DOHH2 (cell line): ENCODE results near the gene S100Z.

Source experiments
- EZH2phosphoT487 ChIP-seq: fragments of 200-600 bp; sonication (generic); IDR thresholded peaks from 2 replicates; pipeline ENCODE4 v1.6.1; 2017; ENCODE audit warnings: borderline replicate concordance, mild to moderate bottlenecking, antibody characterized with exemption, low read length, moderate library complexity, mixed read lengths
- TF ChIP-seq, protein P1 (sequence below): fragments of 200-600 bp; sonication (generic); IDR thresholded peaks from one replicate; pipeline ENCODE4 v1.5.1; 2014; ENCODE audit warnings: antibody characterized with exemption, mild to moderate bottlenecking, low read depth, low read length; ENCODE audit not compliant: poor library complexity, severe bottlenecking

DNA sequence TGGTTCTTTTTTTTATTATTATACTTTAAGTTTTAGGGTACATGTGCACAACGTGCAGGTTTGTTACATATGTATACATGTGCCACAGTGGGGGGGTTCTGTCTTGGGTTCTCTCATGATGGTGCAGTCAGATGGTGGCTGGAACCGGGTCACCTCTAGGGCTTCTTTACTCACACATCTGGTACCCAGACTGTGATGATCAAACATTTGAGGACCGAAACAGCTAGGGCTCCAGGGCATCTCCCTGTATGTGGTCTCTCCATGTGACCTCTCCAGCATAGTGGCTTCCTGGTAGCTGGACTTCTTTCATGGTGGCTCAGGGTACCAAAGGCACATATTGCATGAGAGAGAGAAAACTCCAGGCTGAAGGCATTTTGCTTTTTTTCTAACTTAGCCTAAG, 93.2 kb downstream of the S100Z start:
- TF ChIP-seq, protein P1, sequence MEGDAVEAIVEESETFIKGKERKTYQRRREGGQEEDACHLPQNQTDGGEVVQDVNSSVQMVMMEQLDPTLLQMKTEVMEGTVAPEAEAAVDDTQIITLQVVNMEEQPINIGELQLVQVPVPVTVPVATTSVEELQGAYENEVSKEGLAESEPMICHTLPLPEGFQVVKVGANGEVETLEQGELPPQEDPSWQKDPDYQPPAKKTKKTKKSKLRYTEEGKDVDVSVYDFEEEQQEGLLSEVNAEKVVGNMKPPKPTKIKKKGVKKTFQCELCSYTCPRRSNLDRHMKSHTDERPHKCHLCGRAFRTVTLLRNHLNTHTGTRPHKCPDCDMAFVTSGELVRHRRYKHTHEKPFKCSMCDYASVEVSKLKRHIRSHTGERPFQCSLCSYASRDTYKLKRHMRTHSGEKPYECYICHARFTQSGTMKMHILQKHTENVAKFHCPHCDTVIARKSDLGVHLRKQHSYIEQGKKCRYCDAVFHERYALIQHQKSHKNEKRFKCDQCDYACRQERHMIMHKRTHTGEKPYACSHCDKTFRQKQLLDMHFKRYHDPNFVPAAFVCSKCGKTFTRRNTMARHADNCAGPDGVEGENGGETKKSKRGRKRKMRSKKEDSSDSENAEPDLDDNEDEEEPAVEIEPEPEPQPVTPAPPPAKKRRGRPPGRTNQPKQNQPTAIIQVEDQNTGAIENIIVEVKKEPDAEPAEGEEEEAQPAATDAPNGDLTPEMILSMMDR: no peak
- no peak for TF ChIP-seq EZH2phosphoT487
